Glomerular visceral epithelial cell (primary cell): ENCODE measurements around the gene MED8.

Experiments
- DNase-seq: peaks from one replicate; pipeline ENCODE4 v3.0.0-alpha.2; 2016; ENCODE audit errors: extremely low spot score

Gene MED8, protein sequence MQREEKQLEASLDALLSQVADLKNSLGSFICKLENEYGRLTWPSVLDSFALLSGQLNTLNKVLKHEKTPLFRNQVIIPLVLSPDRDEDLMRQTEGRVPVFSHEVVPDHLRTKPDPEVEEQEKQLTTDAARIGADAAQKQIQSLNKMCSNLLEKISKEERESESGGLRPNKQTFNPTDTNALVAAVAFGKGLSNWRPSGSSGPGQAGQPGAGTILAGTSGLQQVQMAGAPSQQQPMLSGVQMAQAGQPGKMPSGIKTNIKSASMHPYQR

GRCh38 chr1:43389326-43390313, at the start of gene MED8, which contains the start of gene SZT2:
Gene MED8 (minus strand): TSS chr1:43389800. CDS start chr1:43389764, 36 bp downstream.
Gene SZT2 (plus strand): TSS chr1:43389899. CDS start chr1:43389969, 70 bp downstream.
- DNase-seq: peak; percentile 93

DNA sequence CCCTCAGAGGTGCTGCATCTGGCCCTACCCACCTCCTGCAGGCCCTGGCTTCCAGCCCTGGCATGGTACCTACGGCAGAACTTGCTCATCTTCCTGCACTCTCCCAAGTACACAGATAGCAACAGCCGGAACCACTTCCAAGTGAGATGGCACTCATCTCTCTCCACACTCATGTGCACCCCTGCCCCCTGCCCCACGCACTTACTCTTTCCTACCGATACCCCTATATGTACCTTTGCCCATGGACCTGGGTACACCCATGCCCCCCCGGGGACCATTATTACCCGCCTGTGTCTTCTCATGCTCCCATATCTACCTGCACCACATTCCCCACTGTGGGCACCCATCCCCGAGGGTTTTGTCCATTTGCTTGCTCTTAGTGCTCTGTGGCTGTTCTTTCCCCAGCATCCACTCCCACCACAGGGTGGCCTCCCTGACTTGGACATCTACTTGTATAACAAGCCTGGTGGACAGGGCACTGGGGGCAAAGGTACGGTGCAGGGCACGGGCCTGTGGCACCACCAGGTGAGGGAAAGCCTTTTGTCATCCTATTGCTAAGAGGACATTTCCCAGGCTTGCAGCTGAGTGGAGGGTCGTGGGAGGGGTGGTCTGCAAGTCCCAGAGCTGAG, 49.5 kb upstream of the MED8 start:
- DNase-seq: no peak

- DNase-seq: no peak
These were observed 49.0 kb upstream of the MED8 start for GRCh38 chr1:43438576-43438952.

GRCh38 chr1:43438006-43438405, 48.4 kb upstream of the MED8 start:
- DNase-seq: no peak

GRCh38 chr1:43437031-43437973, 47.7 kb upstream of the MED8 start:
- DNase-seq: no peak

- no peak for DNase-seq
These were observed 46.8 kb upstream of the MED8 start for GRCh38 chr1:43436371-43436770.

DNA sequence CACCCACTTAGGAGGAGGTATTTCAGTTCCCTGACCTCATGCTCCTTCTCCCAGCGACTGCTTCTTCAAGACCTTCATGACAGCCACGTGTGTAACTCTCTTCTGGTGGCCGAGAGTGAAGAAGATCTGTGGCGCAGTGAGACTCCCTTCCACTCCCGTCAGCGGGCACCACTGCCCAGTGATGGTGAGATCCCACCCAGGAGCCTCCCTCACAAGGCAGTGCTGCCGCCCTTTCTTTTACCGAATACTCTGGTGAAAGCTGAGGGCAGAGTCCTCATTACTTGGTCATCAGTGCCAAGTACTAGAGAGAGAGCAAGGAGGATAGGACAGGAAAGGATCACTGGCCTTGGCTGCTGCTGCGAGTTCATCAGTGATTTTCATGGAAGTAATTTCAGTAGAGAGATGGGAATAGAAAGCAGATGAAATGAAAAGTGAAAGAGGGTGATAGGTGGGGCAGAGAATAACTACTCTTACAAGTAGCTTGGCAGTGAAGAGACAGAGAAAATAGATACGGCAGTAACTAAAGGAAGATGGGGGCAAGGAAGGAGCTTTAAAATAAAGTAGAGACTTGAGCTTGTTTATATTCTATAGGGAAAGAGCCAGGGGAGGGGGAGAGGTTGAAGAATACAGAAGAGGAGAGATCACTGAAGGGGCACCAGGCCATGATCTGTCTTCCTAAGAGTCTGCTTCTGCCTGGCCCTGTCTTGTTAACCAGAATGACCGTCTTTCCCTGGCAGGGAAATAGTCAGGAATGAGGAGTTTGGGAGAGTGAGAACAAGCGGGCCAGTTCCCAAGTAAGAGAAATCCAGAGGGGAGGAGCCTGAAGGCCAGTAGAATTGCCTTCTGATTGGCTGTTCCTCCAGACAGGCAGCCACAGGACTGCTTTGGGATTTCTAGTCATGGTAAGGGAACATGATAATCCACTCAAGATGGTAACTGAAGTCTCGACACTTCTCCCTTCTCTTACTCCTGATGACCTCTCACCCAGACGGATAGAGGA, 45.8 kb upstream of the MED8 start:
- DNase-seq: no peak

GRCh38 chr1:43434256-43434655, 44.7 kb upstream of the MED8 start:
- DNase-seq: no peak

GRCh38 chr1:43432907-43433306, 43.3 kb upstream of the MED8 start:
- no peak for DNase-seq

- DNase-seq: no peak
These were observed 42.7 kb upstream of the MED8 start for GRCh38 chr1:43432171-43432860.

GRCh38 chr1:43431676-43432075, 42.1 kb upstream of the MED8 start:
- DNase-seq: no peak

DNA sequence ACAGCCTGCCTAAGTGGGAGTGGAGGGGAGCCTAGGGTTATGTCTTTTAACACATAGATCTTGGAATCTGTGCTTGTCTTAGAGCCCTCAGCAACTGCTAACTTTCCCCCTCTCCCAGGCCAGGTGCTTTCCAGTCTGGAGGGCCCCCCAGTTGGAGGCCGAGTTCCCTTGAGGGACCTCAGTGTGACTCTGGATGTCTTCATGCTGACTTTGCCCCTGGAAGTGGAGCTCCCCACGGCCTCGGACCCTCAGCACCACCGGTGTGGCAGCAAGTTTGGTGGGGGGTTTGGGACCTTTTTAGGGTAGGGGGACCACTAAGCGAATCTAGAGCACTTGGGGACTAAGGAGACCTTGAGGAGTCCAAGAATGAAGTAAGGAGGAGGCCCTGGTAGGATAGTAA, 41.2 kb upstream of the MED8 start:
- DNase-seq: no peak

DNA sequence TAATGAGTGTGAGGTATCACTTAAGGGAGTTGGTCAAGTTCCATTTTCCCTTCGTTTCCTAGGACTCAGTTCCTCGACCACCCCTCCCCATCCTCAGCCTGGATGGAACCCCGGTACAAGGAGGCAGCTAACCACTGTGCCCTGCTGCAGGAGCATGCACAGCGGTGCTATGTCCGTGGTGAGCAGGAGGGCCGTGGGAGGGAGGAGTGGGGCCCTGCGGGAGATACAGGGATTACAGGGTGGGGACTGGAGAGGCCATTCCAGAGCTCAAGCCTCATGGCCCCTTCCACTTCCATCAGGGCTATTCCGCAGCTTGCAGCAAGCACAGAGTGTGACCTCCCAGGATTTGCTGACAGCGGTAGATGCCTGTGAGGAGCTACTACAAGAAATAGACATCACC, 38.3 kb upstream of the MED8 start:
- no peak for DNase-seq

DNA sequence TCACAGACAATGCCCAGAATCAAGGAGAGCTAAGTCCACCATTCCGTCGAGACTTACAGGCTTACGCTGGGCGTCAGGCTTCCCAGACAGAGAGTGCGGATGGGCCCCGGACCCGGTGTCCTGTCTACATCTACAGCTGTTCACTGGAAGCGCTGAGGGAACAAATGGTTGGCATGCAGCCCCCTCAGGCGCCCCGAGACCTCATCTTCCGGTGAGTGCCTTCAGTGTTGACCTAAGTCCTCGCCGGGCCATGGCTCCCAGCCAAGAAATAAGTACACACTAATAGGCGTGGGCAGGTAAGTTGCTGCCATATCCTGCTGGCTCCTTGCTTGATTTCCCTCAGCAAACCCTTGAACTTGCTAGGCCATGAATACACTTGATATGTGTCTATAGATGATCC, 37.9 kb upstream of the MED8 start:
- DNase-seq: no peak

- DNase-seq: no peak
These were observed 36.6 kb upstream of the MED8 start for GRCh38 chr1:43426221-43426620.

DNA sequence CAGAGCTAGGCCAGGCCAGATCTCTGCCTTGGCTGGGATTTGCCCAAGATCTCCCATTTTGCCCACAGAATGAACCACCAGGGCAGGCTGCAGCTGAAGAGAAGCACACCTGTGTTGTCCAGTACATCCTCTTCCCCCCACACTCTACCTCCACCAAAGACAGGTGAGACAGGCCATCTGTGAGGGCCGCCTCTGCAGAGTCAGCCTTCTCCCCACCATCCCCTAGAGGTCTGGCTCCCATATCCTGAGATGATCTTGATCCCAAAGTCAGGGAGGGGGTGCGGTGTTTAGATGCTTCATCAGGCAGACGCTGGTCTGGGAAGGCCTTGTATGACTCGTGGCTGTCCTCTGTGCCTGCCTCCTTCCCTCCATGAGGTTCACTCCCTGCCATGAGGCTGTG, 35.4 kb upstream of the MED8 start:
- no peak for DNase-seq

DNA sequence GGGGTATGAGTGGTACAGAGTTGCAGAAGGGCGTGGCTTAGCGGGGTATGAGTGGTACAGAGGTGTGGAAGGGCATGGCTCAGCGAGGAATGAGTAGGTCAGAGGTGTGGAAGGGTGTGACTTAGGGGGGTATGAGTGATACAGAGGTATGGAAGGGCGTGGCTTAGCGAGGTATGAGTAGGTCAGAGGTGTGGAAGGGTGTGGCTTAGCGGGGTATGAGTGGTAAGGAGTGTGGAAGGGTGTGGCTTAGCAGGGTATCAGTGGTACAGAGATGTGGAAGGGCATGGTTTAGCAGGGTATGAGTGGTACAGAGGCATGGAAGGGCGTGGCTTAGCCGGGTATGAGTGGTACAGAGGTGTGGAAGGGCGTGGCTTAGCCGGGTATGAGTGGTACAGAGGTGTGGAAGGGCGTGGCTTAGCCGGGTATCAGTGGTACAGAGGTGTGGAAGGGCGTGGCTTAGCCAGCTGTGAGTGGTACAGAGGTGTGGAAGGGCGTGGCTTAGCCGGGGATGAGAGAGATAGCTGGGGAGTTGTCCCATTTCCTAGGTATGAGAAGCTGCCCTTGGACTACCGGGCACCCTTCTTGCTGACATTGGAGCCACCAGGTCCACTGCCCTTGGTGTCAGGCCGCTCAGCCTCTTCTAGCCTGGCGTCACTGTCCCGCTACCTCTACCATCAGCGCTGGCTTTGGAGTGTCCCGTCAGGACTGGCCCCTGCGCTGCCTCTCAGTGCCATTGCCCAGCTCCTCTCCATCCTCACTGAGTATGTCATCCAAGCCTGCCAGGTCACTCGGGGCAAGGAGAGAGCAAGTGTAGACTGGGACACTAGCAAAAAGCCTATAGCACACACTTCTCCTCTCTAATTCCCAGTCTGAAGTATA, 34.3 kb upstream of the MED8 start:
- DNase-seq: no peak

GRCh38 chr1:43422995-43423671, 33.5 kb upstream of the MED8 start:
- no peak for DNase-seq
